ENCODE results near the gene IL1B.
A peak's percentile ranks its signal among the peaks of the same experiment; 100 is the strongest.

The IL1B gene

DNA sequence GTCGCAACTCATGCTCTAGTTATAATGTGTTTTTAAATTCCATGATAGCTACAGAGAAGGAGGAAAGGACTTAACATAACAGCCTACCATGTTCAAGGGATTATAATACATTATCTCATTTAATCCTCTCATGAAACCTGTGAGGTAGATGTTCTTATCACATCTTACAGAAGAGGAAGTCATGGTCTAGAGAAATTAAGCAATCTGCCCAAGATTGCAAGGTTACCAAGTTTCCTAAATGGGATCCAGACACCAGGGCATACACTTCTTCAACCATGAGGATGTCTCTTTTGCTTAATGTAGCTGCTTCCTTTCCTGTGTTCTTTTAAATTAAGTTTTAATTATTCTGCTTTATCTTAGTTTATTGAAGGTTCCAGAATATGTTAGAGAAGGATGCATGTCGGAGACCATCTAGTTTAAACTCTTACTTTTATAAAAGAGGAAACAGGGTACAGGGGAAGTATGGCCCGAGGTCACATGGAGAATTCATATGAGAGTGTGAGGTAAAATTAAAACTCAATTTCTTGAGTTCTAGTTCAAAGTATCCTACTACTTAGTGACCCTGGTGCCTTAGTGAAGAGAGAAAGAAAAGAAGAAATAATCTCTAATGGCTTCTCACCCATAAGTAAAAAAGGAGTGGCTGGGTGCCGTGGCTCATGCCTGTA, 48.7 kb downstream of the IL1B start:
- Histone ChIP-seq H3K79me2 (no peaks in the 10 kb centered on the region), H3K4me1 (no peaks in the 10 kb centered on the region), H3K36me3 (ENCODE audit: control insufficient read depth, insufficient read depth, low read length) (no peaks in the 10 kb centered on the region), H3K9ac (no peak overlapping the region), H3K4me3 (ENCODE audit: low read depth, low read length) (no peak overlapping the region), H3K27ac (no peak overlapping the region), H2AFZ (no peak overlapping the region), H3K27me3 (ENCODE audit: control insufficient read depth, insufficient read depth, low read length) (no peaks in the 10 kb centered on the region), H3K4me2 (ENCODE audit: low read length) (no peak overlapping the region), H3K9me3 (ENCODE audit: control insufficient read depth, low read length) (no peaks in the 10 kb centered on the region)
- TF ChIP-seq, protein P1, sequence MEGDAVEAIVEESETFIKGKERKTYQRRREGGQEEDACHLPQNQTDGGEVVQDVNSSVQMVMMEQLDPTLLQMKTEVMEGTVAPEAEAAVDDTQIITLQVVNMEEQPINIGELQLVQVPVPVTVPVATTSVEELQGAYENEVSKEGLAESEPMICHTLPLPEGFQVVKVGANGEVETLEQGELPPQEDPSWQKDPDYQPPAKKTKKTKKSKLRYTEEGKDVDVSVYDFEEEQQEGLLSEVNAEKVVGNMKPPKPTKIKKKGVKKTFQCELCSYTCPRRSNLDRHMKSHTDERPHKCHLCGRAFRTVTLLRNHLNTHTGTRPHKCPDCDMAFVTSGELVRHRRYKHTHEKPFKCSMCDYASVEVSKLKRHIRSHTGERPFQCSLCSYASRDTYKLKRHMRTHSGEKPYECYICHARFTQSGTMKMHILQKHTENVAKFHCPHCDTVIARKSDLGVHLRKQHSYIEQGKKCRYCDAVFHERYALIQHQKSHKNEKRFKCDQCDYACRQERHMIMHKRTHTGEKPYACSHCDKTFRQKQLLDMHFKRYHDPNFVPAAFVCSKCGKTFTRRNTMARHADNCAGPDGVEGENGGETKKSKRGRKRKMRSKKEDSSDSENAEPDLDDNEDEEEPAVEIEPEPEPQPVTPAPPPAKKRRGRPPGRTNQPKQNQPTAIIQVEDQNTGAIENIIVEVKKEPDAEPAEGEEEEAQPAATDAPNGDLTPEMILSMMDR (IDR thresholded peaks at IDR 0.05), result no peak

DNA sequence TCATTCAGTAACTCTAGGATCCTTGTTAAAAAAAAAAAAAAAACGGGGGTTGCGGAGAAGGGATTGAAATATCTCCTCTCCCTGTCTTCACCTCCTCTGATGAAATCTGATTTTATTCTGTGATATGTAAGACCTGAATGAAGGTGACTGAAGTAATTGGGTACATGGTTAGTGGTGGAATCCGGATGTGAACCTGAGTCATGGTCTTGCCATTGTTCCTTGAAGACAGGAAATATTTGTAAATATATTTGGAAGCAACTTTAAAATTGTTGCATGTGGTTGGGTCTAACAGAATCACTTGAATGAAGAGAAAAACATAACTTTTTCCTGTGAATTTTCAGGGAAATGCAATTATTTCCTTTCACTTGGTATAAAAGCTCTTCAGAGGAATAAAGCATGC, 49.3 kb downstream of the IL1B start:
- Histone ChIP-seq H3K4me2 (ENCODE audit: low read length) (no peak overlapping the region), H3K36me3 (ENCODE audit: control insufficient read depth, insufficient read depth, low read length) (no peaks in the 10 kb centered on the region), H3K9ac (no peak overlapping the region), H3K27ac (no peak overlapping the region), H3K79me2 (no peaks in the 10 kb centered on the region), H3K9me3 (ENCODE audit: control insufficient read depth, low read length) (no peaks in the 10 kb centered on the region), H3K4me1 (no peaks in the 10 kb centered on the region), H3K4me3 (ENCODE audit: low read depth, low read length) (no peak overlapping the region), H3K27me3 (ENCODE audit: control insufficient read depth, insufficient read depth, low read length) (no peaks in the 10 kb centered on the region), H2AFZ (no peak overlapping the region)
- TF ChIP-seq, protein P1 (IDR thresholded peaks at IDR 0.05), result no peak

DNA sequence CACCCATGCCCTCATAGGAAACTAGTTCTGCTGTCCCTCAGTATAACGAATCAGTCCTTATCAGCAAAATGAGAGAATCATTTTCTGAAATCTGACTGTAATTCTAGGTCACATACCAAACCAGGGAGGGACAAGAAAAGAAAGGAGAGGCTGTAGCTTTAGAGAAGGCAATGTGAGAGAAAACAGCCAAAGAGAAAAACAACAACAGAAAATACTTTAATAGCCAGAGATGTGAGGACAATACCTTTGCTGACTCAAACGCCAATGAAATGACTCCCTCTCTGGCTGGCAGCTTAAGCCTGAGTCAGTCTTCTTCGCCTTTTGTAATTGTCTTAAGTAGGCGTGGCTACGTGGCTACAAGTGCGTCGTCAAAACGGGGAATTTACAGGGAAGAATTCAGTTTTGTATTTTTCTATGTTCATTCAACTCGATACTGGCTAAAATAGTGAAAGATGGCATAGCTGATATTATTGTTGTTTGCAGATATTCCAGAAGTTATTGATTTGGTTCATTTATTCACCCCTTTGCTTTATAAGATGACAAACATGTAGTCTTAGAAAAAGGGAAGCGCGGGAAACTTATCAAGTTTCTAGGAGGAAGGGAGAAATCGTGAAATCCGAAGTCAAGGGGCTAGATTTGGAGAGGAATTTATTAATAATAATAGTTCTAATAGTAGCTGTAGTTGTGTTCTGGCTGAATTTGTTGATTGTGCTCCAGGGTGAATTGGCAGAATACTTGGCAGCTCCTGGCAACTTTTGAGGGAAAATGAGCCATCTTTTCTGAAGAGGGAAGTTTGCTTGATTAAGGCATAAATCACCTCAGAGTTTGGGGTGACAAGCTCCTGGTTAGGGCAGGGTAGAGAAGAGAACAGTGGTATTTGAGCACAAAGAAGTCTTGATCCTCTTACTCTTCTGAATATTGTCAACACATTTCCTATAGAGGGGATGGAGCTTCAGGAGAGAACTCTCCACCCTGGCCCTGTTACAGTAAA, 52.1 kb downstream of the IL1B start, which contains the start of gene IL1A:
TSS of gene IL1A (minus strand) at position 295 of the 991 bp plus-strand sequence. CDS start 723 bp downstream, outside the sequence.
- Histone ChIP-seq H3K4me3 (ENCODE audit: low read depth, low read length) (no peak within 1 kb of the TSS), H3K27ac (no peak within 1 kb of the TSS), H3K4me1 (no peaks in the 10 kb centered on the region), H3K36me3 (ENCODE audit: control insufficient read depth, insufficient read depth, low read length) (no peaks in the 10 kb centered on the region), H3K79me2 (no peaks in the 10 kb centered on the region), H3K9me3 (ENCODE audit: control insufficient read depth, low read length) (no peaks in the 10 kb centered on the region), H3K27me3 (ENCODE audit: control insufficient read depth, insufficient read depth, low read length) (no peaks in the 10 kb centered on the region), H3K9ac (no peak within 1 kb of the TSS), H3K4me2 (ENCODE audit: low read length) (peak within 1 kb of the TSS; percentile 45), H2AFZ (peak within 1 kb of the TSS; percentile 45)
- TF ChIP-seq, protein P1 (IDR thresholded peaks at IDR 0.05), result no peak

DNA sequence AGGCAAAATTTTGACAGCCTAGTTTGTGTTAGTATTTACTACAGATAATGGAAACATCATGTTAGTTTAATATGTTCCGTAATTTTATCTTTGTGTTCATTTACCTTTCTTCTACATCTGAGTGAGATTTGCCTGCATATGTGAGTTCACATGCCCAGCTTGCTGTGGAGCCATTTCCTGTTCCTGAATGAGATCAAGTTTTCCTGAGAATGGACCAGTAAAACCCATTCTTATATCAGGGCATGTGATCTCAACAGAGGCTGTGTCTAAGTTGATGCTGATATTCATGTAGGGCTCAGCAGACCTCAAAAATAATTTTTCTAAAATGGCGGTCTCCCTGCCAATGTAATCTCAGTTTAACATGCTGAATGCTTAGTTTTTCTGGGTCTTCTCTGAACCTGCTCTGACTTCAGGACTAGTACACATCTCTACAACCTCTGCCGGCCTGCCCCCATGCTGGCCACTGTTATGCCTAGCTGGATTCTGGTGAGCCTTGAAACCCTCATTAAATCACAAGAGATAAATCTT, 53.3 kb downstream of the IL1B start:
- H3K27me3 ChIP-seq (ENCODE audit: control insufficient read depth, insufficient read depth, low read length), result no peaks in the 10 kb centered on the region
- no peak overlapping the region for H2AFZ ChIP-seq
- H3K36me3 ChIP-seq (ENCODE audit: control insufficient read depth, insufficient read depth, low read length), result no peaks in the 10 kb centered on the region
- no peak overlapping the region for H3K27ac ChIP-seq
- H3K9ac ChIP-seq, result no peak overlapping the region
- TF ChIP-seq, protein P1 (IDR thresholded peaks at IDR 0.05), result no peak
- no peak overlapping the region for H3K4me2 ChIP-seq (ENCODE audit: low read length)
- H3K79me2 ChIP-seq, result no peaks in the 10 kb centered on the region
- H3K4me3 ChIP-seq (ENCODE audit: low read depth, low read length), result no peak overlapping the region
- no peaks in the 10 kb centered on the region for H3K4me1 ChIP-seq
- no peaks in the 10 kb centered on the region for H3K9me3 ChIP-seq (ENCODE audit: control insufficient read depth, low read length)
